GM10248 (cell line): ENCODE results near the gene GALK1.

Source experiments
- CTCF ChIA-PET: fragments of 300-600 bp; sonication (Branson Sonifier 250); formaldehyde crosslinking; extraction: SDS; loops from one replicate; lab custom pipeline; 2021; ENCODE audit warnings: antibody characterized with exemption; lab: Yijun Ruan, JAX
- POLR2A ChIA-PET: fragments of 350-650 bp; sonication (Branson Sonifier 250); formaldehyde crosslinking; extraction: SDS; loops from one replicate; lab custom pipeline; 2020; ENCODE audit warnings: antibody characterized with exemption; lab: Yijun Ruan, JAX
- DNase-seq: peaks from one replicate; pipeline ENCODE4 v3.0.0; 2012; ENCODE audit errors: extremely low spot score
- CTCF ChIP-seq: IDR thresholded peaks from 2 replicates; pipeline ENCODE4 v1.5.1; 2012; ENCODE audit warnings: mild to moderate bottlenecking, low read depth; ENCODE audit errors: extremely low read depth, missing control alignments, control extremely low read depth

GALK1 gene

DNA sequence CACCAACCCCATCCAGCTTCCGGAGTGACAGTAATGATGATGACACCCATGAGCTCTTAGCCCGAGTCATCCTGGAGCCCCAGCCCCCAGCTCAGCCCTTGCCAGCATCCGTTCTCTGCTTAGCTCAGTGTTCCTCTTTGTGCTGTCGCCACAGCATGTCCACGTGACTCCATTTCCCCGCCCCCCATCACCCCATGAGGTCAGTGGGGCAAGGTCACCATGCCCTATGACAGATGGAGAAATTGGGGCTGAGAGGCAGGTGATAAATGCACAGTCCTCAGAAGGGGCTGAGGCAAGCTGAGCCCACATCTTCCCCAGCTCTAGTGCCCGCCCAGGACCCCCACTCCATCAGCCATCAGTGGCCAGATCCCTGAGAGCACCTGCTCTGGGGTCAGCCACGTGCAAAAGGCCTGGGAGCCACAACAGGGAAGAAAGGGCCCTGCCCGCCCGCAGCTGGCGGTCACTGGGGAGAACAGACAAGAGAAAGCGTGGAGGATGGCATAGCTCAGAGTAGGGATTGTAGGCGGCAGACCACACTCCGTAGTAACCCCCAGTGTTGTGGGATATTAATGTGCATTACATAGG lies 26.7 kb downstream of the GALK1 start:
- ChIA-PET CTCF (interaction anchor here (0.8 to 5.9 kb wide), 17 partner anchors 9 to 264 kb away, joined by 3 to 75 read pairs (median 4); partner anchors contain the start of genes GALK1 and SMIM5), POLR2A (no interaction called here)
- DNase-seq: peak; percentile 53
- no peak for TF ChIP-seq CTCF

DNA sequence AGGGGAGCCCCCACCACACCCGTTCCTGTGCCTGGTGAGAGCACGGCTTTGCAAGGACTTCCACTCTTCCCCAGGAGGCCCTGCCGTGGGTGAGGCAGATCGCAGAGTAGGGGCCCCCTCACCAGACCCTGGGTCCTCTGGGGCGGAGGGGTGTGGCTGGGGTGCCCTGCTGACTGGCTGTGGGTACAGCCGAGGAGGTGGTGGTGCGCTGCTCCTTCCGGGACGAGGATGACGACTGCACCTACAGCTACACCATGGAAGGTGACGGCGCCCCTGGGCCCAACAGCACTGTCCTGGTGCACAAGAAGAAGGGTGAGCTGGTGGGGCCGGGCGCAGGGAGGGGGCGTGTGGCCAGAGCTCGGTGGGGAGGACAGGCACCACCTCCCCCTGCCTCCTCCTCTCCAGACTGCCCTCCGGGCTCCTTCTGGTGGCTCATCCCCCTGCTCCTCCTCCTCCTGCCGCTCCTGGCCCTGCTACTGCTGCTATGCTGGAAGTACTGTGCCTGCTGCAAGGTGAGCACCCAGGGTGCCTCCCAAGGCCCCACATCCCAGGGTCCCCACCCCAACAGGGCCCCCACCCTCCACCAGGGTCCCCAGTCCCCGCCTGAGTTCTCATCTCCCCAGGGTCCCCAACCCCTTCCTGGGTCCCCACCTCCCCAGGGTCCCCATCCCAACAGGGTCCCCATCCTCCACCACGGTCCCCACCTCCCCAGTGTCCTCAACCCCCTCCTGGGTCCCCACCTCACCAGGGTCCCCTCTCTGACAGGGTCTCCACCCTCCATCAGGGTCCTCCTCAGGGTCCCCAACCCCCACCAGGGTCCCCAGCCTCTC lies 27.6 kb downstream of the GALK1 start:
- TF ChIP-seq CTCF: no peak
- ChIA-PET CTCF (interaction anchor here (0.8 to 5.9 kb wide), 14 partner anchors 8 to 265 kb away, joined by 3 to 75 read pairs (median 4); partner anchors contain the start of genes GALK1 and SMIM5), POLR2A (no interaction called here)
- no peak for DNase-seq

GRCh38 chr17:75736173-75736835 lies 28.7 kb downstream of the GALK1 start:
- ChIA-PET CTCF (interaction anchor here (1.9 to 5.9 kb wide), 2 partner anchors 13 to 17 kb away, joined by 7 to 75 read pairs; no protein-coding TSS in a partner anchor), POLR2A (no interaction called here)
- no peak for DNase-seq
- TF ChIP-seq CTCF: no peak

DNA sequence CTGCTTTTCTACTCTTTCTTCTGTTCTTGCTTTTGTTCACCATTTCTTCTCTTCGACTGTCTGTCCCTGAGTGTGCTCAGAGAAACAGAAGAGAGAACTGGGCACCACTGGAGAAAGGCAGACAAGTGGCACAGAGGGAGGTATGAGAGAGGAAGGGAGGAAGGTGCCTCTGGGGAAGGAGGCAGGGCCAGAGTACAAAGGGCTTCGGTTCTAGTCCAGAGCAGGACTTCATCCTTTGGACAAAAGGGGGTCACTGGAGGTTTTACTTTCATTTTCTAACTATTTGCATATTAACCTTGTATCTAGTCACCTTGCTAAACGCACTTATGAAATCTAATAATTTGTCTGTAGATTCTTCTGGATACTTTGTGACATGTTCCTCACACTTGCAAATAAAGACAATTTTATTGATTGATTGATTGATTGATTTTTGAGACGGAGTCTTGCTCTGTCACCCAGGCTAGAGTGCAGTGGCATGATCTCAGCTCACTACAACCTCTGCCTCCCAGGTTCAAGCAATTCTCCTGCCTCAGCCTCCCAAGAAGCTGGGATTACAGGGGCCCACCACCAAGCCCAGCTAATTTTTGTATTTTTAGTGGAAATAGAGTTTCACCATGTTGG lies 30.2 kb downstream of the GALK1 start:
- no peak for TF ChIP-seq CTCF
- no peak for DNase-seq
- CTCF ChIA-PET: interaction anchor here (1.9 to 5.9 kb wide), 2 partner anchors 15 to 18 kb away, joined by 7 to 75 read pairs; no protein-coding TSS in a partner anchor
- POLR2A ChIA-PET: no interaction called here

GRCh38 chr17:75733471-75733870 lies 31.5 kb downstream of the GALK1 start:
- ChIA-PET POLR2A (no interaction called here), CTCF (interaction anchor here (1.0 to 4.4 kb wide), 6 partner anchors 13 to 101 kb away, joined by 3 to 22 read pairs (median 8); partner anchors contain the start of gene SMIM5)
- no peak for DNase-seq
- TF ChIP-seq CTCF: no peak
